IPS DF 4.7 (cell line): ENCODE data around the gene ADCY2.

Experiments used
- DNase-seq: peaks from one replicate; pipeline ENCODE4 v3.0.0-alpha.2; 2013; ENCODE audit warnings: low spot score; ENCODE audit errors: extremely low read depth

Gene ADCY2

DNA sequence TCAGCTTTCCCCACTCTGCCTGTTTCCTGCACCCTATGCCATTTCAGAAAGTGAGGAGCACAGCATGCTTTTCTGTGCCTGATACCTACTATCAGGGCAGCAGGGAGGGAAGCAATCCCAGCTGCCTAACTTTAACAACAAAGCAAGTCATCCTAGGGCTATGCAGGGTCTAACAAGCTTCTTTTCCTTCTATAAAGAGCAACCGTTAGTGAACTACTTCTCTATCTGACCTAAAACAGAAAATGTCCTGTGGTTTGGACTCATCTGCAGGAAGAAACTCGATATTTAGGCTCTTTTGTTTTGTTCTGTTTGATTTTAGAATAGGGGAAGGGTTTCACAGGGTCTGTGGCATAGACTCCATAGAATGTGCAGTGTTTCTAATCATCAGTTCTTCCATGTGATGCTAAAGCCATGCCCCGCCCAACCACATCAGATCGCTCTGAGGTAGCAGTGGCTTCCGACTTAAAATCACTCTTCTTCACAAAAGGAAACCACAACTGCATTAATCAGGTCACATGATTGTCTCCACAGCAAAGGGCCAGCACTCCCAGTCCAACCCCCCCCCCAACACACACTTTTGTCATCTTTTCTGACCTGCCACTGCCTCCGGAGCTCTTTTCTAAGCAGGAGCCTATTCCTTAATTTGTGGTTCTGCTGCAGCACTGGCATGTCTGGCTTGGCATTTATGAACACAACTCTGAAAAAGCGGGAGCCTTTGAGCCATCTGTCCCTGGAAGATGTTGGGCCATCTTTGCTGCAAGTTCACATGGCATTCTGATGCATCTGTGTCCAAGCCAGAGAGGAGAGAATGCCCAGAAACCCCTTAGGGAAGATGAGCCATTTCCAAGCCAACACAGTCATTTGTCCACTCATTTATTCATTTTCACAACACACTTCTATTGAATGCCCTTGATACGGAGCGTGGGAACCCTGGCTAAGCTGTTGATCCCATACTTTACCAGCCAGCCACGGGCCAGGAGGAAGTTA lies 383.4 kb downstream of the ADCY2 start:
- DNase-seq: no peak

DNA sequence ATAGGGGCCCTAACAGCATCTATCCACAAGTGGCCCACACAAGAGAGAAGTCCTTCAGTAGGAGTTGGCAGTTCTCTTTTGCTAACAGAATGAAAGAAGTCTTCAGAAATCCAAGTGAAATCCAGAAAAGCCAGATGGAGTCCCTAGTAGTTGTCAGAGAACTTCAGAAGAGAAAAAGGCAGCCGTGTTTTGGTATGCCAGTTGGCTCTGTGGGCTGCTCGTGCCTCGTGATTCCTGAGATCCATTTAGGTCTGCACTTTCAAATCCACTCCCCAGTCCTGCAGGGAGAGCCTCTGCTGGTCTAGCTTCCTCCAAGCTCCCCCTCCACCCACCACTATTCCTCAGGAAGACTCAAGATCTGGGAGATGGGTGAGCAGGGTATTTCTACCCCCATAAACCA lies 386.0 kb downstream of the ADCY2 start:
- DNase-seq: no peak

DNA sequence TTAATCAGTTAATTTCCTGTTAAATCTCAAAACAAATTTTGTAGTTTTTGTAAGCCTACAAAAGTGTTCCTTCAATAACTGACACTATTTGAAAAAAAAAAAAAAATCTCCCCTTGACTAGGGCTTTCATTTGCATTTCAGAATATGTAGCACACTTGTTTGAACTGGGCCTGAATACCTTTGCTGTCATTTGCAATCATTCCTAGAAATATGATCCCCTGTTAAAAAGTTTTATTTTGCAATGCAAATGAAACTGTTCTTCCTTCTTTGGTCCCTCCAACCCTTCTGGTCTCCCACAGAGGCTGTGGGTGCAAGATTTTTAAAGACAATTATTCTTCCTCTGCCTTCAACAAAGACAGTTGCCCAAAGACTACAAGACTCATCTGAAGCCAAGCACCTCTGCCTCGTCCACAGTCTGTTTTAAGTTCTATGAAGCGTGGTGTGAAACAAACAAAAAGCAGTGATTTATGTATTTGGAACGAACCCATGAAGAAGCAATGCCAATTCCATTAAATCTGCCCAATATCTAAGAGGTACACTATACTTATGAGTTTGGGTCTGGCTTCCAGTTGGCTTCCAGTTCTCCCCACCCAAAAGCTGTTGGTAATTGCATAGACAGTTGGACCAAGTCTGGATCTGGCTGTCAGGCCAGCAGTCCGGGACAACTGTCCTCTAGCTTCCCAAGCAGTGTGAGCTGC lies 388.9 kb downstream of the ADCY2 start:
- no peak for DNase-seq

DNA sequence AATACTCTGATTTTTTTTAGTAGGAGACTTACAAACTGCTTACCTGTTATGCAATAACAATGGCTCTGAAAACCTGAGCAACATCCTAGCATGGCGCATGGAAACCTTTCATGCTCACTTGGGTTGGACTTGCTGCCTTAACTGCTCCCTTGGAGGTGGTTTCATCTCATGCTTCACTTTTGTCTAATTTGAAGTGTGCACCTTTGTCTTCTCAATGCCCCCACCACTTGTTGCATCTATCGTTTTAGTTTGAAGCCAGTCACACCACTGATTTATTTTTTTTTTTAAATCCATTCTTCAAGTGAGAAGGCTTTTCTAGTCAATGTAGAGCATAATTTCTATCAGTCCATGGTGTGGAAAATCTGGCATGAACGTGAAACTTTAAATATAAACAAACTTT lies 391.8 kb downstream of the ADCY2 start:
- DNase-seq: no peak

DNA sequence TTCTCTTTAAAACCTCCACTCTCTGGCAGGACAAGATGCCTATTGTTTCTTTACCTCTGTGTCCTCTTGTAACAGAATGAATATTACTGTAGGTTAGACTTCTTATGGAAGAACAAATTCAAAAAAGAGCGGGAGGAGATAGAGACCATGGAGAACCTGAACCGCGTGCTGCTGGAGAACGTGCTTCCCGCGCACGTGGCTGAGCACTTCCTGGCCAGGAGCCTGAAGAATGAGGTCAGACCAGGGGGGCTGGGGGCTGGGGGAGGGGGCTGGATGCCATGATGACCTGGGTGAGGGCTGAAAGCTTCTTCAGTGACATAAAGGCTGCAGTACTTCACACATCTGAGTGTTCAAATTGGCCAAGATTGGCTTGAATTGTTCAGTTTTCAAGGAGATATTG lies 393.6 kb downstream of the ADCY2 start:
- no peak for DNase-seq

DNA sequence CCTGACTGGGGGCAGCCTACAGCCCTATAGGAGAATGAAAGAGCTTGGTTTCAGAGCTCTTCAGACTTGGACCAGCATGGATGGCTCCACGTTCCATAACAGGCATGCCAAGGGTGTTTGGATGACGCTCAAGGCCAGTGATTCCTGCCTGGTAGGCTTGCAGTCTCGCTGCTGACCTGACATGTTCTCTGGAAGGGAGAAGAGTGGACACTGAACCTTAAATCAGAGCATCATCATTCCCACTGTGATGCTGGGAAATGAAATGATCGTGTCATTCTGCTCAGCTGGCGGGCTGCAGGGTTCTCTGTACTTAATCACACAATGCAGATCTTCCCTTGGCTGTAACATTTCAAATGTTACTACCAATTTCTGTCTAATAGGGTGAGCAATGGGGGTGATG lies 398.0 kb downstream of the ADCY2 start:
- DNase-seq: no peak

DNA sequence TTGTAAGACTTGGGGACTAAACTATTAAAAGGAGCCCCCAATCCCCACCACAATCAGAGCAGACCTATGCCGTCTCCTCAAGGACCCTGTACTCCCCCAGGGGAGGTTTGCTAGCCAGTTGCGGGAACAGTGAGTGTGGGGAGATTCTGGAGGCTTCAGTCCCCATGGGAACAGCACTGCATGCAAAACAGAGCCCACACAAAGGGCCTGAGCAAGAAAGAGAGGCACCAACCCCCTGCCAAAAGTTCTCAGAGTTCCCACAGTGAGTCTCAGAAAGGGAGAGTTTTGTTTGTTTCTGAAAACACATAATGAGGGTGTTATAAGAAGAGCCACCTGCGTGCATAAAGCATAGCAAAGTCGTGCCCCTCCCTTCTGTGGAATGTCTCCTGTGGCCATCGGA lies 398.4 kb downstream of the ADCY2 start:
- DNase-seq: no peak

DNA sequence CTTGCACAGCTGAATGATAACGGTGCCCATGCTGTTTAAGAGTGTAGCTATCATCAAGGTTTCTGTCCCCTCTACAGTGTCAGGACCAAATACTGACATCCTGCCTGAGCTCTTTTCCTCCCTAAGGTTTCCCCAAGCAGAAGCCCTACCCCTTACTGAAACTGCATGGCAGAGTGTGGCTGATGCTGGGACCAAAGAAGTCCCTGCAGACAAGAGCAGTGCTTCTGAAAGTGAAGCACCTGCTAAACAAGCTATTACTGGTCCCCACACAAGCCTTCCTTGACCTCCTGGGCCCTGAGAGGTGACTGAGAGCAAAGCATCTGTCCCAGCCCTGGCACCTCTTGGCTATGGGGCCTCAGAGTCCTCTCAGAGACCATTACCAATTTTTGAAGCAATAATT lies 398.9 kb downstream of the ADCY2 start:
- no peak for DNase-seq

DNA sequence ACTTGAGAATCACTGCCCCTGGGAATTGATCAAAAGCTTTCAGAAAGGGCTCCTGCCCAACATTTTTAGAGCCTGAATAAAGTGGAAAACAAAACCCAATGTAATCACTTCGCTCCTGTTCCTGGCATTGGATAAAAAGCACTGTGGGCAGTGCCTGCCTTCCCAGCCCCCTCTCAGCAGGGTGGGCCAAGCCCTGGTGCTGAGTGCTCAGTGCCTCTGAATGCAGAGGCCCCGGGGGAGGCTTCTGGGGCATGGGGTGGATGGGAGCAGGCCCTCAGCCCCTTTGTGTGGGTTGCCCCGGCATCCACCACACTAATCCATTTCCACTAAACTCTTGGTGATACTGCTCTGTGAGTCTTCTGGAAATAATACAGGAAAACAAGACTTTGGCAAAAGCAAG lies 399.4 kb downstream of the ADCY2 start:
- DNase-seq: no peak

DNA sequence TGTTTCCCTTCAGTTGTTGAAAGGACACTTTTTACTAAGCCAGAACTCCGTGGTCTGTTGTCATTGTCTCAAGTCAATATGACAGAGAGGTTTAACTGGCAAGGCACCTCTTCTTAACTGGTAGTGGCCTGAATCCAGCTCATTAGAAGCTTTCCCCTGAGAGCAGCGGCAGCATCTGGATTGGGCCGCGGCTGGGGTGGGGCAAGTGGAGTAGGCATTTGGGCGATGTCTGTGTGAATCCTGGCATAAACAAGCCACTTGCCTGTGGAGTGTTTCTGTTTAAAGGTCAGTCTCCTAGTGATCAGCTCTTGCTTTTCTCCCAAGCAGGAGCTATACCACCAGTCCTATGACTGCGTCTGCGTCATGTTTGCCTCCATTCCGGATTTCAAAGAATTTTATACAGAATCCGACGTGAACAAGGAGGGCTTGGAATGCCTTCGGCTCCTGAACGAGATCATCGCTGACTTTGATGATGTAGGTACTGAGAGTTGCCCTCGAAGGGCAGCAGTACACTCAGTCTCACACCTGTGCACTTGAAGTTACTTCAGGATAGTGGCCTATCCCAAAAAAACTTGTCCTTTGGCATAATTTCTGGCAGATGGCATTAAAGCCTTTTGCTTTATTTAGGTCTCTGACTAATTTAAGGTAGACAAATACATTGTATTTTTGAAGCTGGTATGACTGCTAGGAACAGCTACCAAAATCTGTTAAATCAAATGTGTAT lies 406.1 kb downstream of the ADCY2 start:
- no peak for DNase-seq

DNA sequence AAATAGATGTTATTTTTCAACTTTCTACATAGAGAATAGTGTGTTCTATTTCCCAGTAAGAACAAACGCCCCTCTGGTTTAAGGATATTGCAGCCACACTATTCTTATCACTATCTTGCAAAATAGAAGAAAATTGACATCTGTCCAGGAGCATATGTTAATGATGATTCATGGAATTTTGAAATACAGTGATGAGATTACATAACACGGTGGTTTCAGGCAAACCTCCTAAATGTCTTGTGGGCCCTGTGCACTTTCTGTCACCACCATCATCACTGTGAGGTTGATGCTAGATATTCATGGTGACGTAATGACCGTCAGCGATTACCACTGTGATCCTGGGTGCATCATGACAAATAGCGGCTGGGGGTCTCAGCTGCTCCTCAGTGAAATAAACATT lies 406.9 kb downstream of the ADCY2 start:
- no peak for DNase-seq

DNA sequence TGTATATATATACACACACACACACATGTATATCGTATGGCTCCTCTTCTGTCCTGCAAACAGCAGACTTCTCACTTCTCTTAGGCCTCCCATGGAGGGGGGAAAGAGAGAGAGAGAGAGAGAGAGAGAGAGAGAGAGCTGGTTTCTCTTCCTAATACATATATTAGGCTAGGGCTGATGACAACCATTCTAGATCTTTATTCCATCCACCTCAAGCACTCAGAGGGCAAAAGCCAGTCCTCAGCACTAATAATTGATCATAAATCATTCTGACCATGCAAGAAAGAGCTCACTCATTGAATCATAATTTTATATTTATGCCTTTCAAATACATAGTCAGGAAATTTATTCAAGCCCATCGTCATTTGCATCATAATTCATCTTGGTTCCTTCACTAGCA lies 408.0 kb downstream of the ADCY2 start:
- no peak for DNase-seq

DNA sequence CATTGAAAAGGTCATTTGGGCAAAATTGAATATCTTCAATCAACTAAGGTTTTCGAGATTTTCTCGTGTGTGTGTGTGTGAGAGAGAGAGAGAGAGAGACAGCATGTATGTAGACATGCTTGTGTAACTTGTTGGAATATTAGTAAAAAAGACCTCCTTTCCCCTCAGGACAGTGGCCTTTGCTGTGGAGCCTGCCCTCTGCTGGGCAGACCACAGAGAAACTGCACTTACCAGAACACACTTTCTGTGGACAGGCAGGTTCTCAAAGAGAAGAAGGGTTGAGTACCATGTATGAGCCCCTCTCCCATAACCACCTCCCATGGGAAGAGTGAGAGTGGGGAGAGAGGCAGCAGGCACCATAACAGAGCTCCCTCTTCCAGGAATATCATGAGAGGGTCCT lies 409.4 kb downstream of the ADCY2 start:
- no peak for DNase-seq

DNA sequence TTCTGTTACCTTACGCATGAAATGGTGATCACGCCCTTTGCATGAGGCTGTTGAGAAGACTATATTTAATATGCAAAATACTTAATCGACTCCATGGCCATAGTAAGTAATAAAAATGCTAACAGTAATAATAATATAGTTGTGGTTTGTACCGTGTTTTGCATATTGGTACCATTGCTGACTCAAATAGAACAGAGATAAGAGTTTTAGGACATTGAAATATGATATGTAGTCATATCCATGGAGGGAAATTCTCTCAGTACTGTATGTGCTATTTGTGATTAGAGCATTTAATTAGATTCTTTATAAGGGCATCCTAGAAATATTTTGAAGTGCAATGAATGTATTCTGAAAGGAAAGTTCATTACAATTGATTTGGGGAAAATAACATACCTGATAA lies 413.1 kb downstream of the ADCY2 start:
- no peak for DNase-seq

DNA sequence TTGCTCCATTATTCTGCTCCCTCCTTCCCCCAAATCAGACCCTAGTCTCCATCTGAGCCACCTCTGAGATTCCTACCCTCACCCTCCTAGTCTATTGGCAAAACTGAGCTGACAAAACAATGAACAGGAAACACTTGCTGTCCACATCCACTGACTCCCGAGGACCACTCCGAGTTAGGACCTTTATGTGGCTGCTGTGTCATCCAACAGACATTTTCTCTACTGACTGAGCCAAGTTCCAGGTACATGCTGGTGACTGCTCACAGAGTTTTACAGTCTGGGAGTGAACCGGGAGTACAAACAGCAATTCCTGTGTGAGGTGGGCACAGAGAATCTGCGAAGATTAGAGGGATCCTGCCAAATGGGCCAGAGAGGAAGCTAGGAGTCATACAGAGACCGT lies 415.8 kb downstream of the ADCY2 start:
- no peak for DNase-seq

DNA sequence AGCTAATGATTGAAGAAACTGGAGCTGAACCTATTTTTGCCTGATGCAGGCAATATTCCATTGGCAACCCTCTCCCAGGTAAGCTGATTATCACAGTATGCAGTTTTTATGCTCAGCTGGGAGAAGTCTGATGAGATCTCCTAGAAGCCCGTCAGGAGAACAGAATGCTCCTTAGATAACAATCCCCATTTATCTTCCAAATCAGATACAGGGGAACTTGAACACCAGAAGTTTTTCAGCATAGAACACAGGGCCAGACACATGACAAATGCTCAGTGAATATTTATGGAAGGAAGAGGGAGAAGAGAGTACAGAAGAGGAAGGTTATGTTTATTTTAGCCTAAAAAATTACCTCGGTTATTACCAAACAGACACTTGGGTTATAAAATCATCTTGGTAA lies 417.1 kb downstream of the ADCY2 start:
- no peak for DNase-seq

DNA sequence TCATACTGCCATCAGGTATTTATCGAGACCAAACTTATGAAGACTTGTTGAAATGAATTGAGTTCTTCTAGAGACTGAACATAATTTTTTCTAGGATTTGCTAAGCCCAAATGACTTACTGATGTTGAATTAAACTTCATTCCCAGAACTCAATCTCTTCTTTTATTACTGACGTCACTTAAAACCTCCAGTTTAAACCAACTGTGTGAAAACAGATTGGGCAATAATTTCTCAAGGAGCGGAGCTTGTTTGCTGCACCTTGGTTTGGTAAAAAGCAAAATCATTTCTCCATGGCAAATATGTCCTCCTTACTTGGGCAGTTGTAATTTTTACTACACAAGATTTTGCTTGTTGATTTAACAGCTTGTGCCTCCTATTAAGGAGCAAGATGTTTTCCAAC lies 417.6 kb downstream of the ADCY2 start:
- no peak for DNase-seq

DNA sequence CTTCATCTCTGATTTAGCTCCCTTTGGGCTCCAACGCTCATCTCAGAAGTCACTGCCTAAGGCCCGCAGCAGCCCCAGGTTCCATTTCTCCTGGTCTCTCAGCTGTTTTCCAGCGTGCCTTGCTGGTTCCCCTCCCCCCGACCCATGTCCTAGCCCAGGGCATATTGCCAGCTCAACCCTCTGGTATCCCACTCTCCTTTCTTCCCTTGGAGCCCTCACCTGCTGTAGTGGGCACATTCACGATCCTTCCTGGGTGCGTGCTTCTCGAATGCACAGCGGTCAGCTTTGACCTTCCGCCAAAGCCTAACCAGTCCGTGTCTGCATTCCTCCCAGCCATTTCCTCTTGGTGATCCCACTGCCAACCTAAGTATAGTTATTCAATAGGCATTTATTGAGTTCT lies 418.9 kb downstream of the ADCY2 start:
- DNase-seq: no peak

DNA sequence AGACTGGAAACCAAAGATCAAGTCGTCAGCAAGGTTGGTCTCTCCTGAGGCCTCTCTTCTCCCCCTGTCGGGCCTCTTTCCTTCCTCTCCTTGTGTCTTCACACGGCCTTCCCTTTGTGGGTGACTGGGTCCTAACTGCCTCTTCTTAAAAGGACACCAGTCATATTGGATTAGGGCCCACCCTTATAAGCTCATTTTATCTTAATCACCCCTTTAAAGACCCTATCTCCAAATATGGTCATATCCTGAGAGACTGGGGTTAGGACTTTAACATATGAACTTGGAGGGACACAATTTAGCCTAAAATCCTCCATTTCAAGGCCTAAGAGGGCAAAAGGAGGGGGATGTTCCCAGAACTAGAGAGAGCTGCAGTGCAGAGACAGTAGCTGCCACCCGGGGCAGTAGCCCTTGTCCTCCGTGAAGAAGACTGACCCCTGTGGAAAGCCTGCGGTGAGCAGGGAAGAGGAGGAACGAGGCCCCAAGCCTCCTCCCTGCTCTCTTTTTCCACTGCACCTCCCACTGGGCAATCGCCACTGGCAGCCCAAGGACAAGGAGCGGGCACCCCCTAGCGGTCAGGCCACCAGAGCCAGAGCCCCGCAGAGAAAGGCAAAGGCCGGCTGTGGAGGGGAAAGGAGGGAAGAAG lies 420.1 kb downstream of the ADCY2 start:
- DNase-seq: peak; percentile 87

DNA sequence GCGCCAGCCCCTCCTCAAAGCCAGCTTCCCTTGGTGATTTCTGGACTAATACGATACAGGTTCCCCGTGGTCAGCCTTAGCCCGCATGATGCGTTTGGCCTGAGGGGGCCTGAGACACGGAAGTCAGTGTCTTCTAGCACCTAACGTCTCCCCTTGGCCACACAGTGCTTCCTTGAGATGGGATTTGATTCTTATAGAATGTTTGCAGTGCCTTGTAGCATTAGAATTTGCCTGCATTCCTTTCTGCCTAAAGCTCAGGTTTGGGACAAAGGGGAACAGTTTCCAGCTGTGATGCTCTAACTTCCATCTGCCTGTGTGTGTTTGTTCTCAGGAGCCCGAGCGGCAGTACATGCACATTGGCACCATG lies 420.6 kb downstream of the ADCY2 start:
- no peak for DNase-seq

DNA sequence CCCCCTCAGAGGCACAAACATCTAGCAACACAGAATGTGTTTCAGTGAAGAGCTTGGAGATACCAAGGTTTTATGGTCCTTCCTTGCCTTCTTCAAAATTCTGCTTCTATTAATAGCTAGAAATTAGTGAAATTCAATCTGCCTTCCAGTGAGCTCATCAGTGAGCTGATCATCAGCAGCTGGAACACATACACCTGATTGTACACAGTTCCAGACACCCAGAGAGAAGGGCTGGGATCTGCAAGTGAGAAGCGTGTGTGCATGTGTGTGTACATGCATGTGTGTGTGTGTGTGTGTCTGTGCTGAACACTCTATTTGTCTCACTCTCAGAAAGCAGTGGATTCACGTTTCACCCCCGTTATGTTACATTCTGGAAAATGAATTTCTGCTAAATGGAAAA lies 426.5 kb downstream of the ADCY2 start:
- DNase-seq: no peak

DNA sequence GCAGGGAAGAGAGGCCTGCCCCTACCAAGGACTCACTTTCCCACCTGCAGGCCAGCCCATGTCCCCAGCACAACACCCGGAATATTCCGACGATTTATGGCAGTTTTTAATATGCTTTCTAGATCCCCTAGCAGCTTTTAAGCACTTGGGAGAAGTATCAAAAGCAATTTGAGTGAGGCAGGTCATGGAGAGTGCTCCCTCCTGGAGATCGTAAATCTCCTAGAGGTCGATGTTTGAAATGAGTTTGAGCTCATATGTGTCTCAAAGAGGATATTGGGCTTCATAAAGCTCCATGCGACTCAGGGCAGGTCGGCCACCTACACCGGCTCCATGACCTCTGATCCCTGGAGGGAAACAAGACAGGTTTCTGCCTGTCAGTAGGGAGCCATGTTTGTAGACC lies 427.7 kb downstream of the ADCY2 start:
- no peak for DNase-seq
